ENCODE measurements around the gene RNF227.
A peak's percentile ranks its signal among the peaks of the same experiment; 100 is the strongest.
"Not testable (repeated sequence)": the region's sequence is repeated elsewhere in the genome, so short reads cannot be mapped to it uniquely, and the experiment has no call there.

Gene RNF227

DNA sequence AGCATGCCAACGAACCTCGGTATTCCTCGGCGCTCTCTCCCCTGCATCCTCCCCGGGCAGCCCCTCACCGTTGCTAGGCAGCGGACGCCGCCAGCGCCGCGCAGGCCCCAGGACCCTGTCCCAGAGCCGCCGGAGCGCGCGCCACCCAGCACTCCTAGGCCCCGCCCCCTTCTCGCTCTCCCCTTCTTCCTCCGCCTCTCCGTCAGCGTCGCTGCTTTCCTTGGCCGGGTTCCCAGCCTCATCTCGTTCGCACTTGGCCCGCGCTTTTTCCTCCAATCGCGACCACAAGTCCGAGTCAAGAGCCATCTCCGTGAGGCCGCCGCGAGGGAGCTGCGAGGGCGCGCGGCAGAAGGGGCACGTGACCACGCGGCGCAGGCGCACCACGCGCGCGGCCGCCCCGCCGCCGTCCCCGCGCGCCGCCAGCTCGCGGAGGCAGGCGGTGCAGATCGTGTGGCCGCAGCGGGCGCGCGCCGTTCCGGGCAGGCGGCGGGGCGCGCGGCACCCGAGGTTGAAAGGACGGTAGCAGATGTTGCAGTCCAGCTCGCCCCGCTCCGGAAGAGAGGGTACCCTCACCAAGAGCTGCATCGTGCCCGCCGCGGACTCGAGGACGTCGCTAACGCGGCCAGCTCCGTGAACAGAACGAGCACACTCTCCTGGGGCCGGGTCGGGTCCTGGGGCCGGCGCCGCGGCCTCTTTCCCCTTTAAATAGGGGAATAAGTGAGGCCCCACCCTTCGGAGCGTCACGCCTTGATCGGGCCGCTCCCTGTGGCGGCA lies at the start of gene RNF227:
RNF227 (minus strand) TSS at position 679 of the 774 bp plus-strand sequence; CDS start at position 585, 94 bp downstream.
- peak; percentile 95 for DNase-seq

DNA sequence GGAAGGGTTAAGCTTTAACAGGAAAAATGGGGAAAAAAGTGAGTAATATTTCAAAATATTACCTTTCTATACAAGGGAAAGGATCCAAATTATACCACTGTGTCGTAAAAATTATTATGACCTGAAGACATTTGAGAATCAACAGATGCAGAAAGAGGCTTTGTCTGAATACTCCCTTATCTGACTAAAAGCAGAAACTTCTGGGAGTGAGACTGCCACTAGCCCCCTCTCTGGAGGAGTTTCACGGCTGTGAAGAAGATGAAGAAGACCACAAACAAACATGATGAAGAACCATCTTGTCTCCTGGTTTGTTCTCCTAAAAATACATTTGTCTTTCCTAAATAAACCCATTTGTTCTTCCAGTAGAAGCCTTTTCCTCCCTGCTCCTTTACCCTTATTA lies 45.3 kb upstream of the RNF227 start:
- DNase-seq, result no peak

DNA sequence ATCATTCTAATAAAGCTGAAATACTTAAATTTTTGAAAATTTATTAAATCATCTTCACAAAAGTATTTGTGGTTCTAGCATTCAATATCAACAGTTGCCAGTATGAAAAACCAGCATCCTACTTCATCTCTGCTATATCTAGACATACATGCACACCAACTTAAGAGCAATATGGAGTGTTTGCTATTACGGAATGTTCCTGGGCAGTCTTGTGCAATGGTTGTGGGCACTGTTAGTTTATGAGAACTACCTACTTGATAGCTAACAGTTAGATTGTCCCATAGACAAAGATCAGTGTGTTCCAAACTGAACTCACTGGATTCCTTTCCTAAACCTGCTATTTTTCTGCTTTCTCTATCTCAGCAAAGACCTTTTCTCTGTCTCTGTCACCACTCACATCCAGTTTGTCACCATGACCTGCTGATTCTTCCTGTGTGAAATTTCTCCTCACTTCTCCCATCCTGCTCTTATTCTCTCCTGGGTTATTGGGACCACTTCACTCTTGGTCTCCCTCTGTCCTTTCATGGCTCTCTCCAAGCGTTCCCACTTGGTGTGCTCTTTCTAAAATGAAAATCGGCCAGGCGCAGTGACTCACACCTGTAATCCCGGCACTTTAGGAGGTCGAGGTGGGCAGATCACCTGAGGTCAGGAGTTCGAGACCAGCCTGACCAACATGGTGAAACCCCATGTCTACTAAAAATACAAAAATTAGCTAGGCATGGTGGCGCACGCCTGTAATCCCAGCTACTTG lies 43.6 kb upstream of the RNF227 start:
- DNase-seq, result peak; percentile 27

DNA sequence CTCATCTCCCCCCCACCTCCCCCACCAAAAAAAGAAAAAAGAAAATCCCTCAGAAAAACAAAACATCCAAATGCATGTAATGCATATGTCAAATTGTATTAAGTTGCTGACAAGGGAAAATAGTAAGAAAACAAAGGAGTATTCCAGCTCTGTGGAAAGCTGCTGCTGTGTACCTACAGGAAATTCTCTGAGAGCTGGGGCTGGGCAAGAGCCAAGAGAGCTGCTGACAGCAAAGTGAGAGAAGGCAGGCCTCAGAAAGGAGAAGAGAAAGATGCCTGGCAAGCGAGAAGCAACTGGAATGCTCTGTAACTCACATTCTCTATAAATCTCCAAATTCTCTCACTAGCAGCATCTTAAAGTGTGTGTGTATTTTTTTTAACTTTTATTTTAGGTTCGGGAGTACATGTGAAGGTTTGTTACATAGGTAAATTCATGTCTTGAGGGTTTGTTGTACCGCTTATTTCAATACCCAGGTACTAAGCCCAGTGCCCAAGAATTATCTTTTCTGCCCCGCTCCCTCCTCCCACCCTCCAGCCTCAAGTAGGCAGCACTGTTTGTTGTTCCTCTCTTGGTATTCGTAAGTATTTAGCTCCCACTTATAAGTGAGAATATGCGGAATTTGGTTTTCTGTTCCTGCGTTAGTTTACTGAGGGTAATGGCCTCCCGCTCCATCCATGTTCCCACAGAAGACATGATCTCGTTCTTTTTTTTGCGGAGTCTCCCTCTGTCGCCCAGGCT lies 40.3 kb upstream of the RNF227 start:
- DNase-seq, result no peak

DNA sequence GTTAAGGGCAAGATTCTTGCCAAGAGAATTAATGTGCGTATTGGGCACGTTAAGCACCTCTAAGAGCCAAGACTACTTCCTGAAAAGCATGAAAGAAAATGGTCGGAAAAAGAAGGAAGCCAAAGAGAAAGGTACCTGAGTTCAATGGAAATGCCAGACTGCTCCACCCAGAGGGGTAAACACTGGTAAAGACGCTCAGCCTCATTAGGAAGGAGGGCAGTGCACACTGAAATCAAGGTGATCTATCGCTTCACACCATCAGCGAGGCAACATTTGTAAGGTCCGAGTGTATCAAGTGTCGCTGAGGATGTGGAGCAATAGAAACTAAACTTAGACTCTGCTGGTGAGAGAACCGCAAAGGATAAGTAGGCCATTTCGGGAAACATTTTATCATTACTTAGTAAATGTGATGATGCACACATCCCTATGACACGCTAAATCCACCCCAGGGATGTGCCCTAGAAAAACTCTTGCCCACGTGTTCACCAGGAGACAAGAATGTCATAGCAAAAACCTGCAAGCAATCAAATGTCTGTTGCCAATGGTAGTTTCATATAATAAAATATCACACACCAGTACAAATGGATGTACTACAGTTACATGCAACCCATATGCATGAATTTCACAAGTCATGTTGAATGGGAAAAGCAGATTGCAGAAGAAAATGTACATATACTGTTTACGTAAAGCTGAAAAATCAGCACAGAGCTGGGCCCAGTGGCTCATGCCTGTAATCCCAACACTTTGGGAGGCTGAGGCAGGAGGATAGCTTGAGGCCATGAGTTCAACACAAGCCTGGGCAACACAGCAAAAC lies 39.5 kb upstream of the RNF227 start:
- DNase-seq, result no peak

DNA sequence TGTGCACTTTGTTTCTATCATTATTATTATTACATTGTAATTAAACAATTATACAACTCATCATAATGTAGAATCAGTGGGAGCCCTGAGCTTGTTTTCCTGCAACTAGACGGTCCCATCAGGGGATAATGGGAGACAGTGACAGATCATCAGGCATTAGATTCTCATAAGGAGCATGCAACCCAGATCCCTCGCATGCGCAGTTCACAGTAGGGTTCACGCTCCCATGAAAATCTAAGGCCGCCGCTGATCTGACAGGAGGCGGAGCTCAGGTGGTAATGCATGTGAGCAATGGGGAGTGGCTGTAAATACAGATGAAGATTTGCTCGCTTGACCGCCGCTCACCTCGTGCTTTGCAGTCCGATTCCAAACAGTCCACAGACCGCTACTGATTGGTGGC lies 37.2 kb upstream of the RNF227 start:
- DNase-seq, result not testable (repeated sequence)

DNA sequence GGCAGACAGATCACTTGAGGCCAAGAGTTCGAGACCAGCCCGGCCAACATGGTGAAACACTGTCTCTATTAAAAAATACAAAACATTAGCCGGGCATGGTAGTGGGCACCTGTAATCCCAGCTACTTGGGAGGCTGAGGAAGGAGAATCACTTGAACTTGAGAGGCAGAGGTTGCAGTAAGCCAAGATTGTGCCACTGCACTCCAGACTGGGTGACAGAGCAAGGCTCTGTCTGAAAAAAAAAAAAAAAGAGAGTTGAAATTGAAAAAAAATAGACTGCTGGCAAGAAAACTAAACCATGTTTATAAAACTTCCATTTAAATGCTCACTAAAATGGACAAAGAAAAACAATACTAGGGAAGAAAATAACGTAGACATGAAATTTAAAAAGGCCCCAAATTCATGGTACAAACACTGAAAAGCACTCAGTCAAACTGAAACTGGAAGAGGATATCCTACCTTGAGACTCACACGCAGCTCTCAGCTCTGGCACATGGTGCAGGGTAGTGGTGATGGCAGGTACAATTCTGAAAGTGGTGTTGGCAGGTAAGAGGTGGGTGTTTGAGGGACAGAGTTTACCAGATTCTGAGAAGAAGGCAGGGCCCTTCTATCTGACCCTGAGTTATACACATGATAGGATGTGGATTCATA lies 35.2 kb upstream of the RNF227 start:
- DNase-seq, result no peak

DNA sequence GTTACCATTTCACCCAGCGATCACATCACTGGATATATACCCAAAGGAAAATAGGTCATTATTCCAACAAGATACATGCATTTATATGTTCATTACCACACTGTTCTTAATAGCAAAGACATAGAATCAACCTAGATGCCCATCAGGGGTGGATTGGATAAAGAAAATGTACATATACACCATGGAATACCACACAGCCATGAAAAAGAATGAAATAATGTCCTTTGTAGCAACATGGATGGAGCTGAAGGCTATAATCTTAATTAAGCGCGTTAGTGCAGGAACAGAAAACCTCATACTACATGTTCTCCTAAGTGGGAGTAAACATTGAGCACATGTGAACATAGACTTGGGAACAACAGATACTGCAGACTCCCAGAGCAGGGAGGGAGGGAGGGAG lies 34.5 kb upstream of the RNF227 start:
- no peak for DNase-seq

DNA sequence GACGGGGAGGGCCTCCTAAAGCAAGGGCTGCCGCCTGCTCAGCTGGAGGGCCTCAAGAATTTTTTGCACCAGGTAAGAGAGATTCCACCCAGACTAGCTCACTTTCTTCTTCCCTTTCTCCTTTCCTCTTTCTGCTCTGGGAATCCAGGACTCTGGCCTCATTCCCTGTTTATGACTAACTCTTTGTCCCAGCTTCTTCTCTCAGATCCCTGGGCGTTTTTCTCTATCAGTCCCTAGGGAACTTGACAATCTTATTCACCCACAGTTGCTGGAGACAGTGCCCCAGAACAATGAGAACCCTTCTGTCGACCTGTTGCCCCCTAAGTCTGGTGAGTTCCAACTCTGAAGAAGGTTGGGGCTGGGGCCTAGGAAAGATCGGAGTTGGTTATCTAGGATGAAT lies 31.6 kb upstream of the RNF227 start:
- no peak for DNase-seq

DNA sequence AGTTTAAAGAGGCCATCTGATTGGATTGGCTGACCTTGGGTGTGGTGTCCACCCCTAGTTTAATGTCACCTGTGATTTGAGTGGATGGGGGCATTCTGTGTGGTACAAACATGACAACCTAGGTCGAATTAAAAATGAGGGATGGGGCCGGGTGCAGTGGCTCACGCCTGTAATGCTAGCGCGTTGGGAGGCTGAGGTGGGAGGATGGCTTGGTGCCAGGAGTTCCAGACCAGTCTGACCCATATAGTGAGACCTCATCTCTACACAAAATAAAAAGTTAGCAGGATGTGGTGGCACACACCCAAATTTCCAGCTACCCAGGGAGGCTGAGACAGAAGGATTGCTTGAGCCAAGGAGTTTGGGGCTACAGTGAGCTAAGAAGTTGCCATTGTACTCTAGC lies 30.4 kb upstream of the RNF227 start:
- no peak for DNase-seq

DNA sequence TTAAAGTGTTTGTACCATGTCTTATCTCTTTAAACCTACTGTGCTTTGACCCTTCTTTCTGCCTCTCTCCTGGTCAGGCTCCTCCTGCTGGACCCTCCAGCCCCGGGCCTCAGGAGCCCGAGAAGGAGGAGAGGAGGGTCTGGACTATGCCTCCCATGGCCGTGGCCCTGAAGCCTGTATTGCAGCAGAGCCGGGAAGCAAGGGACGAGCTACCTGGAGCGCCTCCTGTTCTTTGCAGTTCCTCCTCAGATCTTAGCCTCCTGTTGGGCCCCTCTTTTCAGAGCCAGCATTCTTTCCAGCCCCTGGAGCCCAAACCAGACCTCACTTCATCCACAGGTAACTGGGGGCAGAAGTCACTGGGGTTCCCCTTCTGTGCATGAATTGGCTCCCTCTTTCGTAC lies 29.6 kb upstream of the RNF227 start:
- DNase-seq, result no peak

DNA sequence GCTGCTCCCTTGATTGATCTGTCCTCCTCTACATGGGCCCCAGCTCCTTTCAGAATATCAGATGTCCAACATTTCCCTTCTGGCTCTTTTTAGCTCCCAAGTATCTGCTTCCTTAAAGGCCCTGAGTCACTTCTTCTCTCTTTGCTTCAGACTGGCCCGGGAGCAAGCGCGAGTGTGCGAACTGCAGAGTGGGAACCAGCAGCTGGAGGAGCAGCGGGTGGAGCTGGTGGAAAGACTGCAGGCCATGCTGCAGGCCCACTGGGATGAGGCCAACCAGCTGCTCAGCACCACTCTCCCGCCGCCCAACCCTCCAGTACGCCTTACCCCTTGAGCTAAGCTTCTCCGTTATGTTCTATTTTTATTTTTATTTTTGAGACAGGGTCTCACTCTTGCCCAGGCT lies 28.2 kb upstream of the RNF227 start:
- no peak for DNase-seq

DNA sequence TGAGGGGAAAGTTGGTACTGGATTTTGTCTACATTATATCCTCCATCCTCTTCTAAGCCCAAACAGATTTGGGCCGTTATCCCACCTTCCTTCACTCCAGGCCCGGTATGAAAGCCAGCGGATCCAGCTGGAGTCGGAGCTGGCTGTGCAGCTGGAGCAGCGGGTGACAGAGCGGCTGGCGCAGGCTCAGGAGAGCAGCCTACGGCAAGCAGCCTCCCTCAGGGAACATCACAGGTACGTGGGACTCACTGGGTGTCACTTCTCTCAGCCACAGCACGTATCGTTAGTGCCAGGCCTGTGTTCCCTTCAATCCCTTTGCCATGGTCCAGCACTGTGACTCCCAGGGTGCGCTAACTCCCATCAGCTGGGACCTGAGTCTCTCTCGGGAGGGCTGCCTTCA lies 27.2 kb upstream of the RNF227 start:
- DNase-seq, result no peak

DNA sequence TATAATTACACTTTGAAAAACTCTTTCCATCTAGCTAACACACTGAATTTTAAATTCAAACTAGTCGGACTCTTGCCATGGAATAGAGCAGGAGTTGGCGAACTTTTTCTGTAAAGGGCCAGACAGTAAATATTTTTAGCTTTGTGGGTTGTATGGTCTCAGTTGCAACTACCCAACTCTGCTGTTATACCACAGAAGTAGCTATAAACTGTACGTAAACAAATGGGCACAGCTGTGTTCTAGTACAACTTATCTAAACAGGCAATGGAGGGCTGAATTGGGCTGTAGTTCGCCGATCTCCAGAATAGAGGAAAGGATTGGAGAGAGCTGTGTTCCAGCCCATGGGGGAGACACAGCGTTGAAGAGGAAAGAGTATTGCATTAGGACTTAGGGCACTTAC lies 24.7 kb upstream of the RNF227 start:
- no peak for DNase-seq

DNA sequence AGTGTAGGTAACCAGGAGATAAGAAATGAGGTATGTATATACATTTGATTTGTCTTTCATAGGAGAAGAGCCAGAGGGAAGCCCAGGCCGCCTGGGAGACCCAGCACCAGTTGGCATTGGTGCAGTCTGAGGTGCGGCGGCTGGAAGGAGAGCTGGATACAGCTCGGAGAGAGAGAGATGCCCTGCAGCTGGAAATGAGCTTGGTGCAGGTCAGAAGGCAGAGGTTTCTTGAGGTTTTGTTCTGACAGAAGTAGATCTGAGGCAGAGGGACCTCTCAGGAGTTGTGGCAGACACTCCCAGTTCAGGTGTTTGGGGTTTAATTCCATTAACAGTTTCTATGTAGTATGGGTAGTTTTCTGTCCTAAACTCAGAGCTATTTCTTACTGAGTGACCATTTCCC lies 23.9 kb upstream of the RNF227 start:
- DNase-seq, result no peak

DNA sequence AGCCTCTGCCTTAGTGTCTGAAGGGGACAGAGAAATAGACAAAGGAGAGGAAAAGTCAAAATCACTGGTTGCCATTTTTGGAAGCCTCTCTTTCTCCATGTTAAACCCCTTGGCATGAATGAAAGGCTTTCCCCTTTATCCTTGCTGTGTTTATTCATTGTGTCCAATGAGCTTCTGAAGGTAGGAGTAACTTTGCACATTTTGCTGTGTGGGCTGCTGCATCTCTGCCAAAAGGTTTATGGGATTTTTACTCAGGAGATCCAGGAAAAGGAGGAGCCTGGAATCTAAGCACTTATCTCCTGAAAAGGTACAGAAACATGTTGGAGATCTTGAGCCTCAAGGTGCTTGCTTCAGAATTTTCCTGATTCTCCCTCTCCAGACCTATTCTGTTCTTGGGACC lies 19.8 kb upstream of the RNF227 start:
- DNase-seq, result no peak

DNA sequence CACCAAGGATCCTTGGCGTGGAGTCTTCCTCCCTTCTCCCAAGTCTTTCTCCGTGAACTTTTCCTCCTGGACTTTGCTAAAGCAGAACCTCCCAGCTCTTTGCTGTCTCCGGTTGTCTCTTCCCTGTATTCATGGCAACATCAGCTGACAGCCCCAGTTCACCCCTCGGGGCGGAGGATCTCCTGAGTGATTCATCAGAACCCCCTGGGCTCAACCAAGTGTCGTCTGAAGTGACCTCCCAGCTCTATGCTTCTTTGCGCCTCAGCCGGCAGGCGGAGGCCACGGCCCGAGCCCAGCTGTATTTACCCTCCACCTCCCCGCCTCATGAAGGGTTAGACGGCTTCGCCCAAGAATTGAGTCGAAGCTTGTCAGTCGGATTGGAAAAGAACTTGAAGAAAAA lies 16.9 kb upstream of the RNF227 start:
- DNase-seq, result peak; percentile 74

DNA sequence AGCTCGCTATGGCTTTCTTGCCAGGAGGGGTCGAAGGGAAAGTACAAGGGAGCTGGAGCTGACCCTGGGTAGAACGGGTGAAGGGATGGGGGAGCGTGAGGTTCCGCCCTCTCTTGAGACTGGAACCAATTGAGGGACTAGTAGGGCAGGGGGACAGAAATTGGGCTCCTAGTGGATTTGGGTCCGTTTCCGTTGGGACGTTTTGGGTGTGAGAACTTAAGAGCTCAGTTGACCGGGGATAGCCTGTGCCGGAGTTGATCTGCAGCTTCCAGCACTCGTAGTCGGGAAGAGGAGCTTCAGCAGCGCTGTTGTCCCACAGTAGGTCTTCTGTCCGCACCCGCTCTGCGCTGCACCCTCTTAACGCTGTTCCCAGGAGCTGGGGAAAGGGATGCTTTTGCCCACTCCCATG lies 16.4 kb upstream of the RNF227 start:
- peak; percentile 53 for DNase-seq

DNA sequence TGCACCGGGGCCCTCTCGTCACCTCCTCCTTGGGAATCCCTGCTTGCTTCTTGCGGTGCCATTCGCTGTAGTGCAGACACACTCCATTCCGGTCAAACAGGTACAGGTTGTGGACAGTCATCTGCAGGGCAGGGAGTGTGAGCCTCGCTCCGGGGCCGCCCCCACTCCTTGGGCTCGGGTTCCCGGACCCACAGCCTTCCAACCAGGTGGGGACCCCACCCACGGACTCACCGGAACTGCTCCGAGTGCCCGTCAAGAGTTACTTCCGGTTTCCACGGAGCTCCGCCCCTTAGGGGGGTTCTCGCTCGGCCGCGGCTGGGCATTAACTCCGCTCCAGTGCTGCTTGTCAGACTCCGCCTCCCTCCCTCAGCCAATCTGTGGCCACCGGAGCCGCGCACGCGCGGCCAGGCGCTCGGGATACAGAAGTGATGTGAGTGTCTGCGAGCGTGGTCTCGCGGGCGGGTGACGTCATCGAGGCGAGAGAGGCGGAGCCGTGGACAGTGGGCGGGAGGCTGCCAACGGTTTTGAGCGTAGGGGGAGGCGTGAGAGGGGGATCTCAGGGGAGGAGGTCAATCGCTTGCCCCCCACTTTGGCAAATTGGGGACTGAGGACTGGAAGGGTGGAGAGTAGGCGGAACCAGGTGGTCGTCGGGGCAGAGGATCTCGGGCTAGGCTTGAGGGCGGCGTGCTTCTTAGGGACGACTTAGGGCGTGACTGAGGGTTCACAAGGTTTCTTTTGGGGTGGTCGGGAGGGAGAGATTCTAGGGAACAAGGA lies 15.8 kb upstream of the RNF227 start, which contains the start of the genes CNTROB and TRAPPC1:
CNTROB (plus strand) TSS at position 498 of the 774 bp plus-strand sequence. CDS start 874 bp downstream, outside the sequence.
TRAPPC1 (minus strand) TSS at position 238 of the 774 bp plus-strand sequence; CDS start at position 121, 117 bp downstream.
- peak; percentile 99 for DNase-seq

DNA sequence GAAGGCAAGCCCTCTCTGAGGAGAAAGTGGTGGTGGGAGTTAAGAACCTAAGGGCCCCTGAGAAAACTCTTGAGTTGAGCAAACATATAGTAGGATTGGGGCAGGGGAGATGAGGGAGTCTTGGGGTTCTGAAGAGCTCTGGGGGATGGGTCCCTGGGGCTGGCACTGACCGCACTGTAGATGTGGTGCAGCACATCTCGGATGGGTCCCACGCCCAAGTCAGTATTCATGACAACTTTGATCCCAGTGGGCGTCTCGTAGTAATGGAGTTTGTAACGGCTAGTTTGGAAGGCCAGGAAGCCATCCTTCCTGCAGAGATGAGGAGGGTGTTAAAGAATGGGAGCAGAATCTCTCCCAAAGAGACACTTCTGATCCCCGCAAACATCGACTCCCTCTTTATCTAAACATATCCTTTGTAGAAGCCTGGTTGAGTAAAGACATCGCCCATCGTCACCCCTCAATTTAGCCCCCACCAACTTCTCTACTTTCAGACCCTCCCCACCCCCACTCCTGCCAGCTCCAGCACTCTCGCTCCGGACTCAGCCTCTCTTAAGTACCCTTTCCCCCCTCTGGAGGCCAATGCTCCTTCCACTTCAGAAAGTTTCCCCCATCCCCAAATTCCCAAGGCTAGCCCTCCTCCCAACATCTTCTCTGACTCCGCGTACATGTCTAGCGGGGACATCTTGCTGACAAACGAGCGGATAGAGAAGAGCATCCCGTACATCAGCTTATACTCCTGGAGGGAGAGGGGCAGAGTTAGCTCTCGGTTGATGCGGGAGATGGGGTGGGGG lies 14.9 kb upstream of the RNF227 start:
- DNase-seq, result no peak
